GDM1 (cell line): ENCODE data around the gene MAPK4.
"Not testable (repeated sequence)": the region's sequence is repeated elsewhere in the genome, so short reads cannot be mapped to it uniquely, and the experiment has no call there.

ENCODE experiments used
- DNase-seq: peaks from one replicate; lab custom pipeline; 2025; lab: John Stamatoyannopoulos, UW

Gene MAPK4

GRCh38 chr18:50751947-50752346 is 192.1 kb downstream of the MAPK4 start:
- no peak for DNase-seq

DNA sequence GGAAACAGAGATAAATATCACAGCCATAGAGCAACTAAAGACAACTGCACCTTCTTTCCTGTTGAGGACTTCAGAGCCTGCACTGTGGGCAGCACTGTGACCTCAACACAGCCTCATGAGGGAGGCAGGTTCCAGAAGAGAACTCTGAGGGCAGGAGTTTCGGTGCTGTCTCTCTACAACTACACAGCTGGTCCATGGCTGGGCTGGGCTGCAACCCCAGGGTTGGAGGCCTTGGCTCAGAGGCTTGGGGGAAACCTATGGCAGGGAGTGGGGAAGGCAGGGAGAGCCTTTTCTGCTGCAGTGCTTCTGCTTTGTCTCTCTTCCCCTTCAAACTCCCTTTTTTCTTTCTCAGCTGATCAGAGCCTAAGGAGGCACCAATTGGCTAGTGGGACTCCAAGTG is 193.4 kb downstream of the MAPK4 start:
- no peak for DNase-seq

DNA sequence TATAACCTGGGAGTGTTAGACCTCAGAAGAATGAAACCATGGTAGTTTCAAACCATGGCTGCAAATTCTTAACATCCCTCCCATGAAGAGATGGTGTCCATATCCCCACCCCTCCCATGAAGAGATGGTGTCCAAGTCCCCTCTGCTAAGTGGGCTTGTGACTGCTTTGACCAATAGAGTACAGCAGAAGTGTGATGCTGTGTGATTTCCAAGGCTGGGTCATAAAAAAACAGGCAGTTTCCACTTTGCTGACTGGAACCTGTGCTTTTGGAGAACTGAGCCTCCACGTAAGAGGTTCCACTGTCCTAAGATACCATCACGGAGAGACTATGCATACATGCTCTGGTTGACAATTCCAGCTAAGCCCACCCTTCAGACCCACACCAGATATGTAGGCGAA is 194.4 kb downstream of the MAPK4 start:
- DNase-seq = no peak

GRCh38 chr18:50757358-50757757 is 197.5 kb downstream of the MAPK4 start:
- no peak for DNase-seq

GRCh38 chr18:50769463-50769862 is 209.6 kb downstream of the MAPK4 start:
- DNase-seq = no peak

GRCh38 chr18:50775207-50775606 is 215.3 kb downstream of the MAPK4 start:
- DNase-seq = no peak

GRCh38 chr18:50775726-50776125 is 215.8 kb downstream of the MAPK4 start:
- DNase-seq = no peak

DNA sequence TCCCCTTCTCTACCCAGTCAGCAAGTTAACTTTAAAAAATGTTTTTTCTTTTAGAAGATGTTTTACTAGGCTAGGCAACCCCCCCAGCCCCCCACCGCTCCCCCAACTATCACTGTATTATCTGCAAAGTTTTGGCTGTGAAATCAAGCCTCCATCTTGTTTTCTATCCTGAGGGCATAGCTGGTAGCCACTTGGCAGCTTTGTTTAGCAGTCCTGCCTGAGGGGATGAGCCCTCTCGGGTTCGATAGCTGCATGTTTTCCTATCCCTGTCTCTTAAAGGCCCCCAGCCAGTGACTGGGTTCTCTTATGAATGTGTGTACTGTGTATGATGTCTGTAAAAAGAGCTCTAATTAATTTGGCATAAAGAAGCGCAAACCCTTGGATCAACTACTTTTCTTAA is 216.5 kb downstream of the MAPK4 start:
- no peak for DNase-seq

DNA sequence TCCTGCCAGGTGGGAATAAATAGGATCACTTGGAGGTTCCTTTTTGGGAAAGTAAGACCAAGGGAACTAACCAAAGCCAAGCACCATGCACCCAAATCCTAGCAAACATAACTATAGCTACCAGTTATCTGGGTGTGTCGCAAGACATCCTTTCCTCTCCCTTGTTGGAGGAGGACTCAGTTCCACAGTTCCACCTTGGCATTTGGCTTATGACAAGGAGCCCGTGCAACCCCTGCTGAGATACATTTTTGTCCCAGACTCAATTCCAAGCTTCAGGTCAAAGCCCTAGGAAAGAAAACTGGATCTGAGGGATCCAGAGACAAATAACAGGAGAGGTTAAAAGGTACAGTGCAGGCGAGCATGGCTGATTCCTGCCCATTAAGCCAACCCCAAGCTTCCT is 219.1 kb downstream of the MAPK4 start:
- DNase-seq = not testable (repeated sequence)
